Neutrophil (primary cell): ENCODE results near the gene C1QTNF9.

Experiments
- H3K27ac ChIP-seq: fragments of 200-600 bp; sonication (generic); 2 replicates; pipeline ENCODE4 v1.5.1; 2016; ENCODE audit warnings: mild to moderate bottlenecking, moderate library complexity
- H3K27me3 ChIP-seq: fragments of 200-600 bp; sonication (generic); 2 replicates; pipeline ENCODE4 v1.6.0; 2016; ENCODE audit warnings: mild to moderate bottlenecking
- H3K36me3 ChIP-seq: fragments of 200-600 bp; sonication (generic); 2 replicates; pipeline ENCODE4 v1.5.1; 2017
- H3K4me1 ChIP-seq, 2 experiments: fragments of 200-600 bp in 1 of 2; sonication (generic) in 1 of 2; 1 replicate in 1 of 2; 2 replicates in 1 of 2; pipeline versions ENCODE4 v1.5.1 to v1.6.1; 2013 to 2016; ENCODE audit warnings: low read depth in 1 of 2, low read length in 1 of 2, mild to moderate bottlenecking in 1 of 2, moderate library complexity in 1 of 2; ENCODE audit not compliant: control insufficient read depth in 1 of 2, insufficient read depth in 1 of 2
- H3K4me3 ChIP-seq, 2 experiments: fragments of 200-600 bp in 1 of 2; sonication (generic) in 1 of 2; 1 replicate in 1 of 2; 2 replicates in 1 of 2; pipeline ENCODE4 v1.5.1; 2013 to 2016; ENCODE audit warnings: low read depth in 1 of 2, low read length in 1 of 2, mild to moderate bottlenecking in 1 of 2, moderate library complexity in 1 of 2
- H3K9me3 ChIP-seq: fragments of 200-600 bp; sonication (generic); 2 replicates; pipeline ENCODE4 v1.5.1; 2016
- TF ChIP-seq, protein P1 (sequence below): fragments of 200-600 bp; sonication (generic); IDR thresholded peaks from 2 replicates; pipeline ENCODE4 v1.5.1; 2016; ENCODE audit warnings: antibody characterized with exemption

C1QTNF9 gene

DNA sequence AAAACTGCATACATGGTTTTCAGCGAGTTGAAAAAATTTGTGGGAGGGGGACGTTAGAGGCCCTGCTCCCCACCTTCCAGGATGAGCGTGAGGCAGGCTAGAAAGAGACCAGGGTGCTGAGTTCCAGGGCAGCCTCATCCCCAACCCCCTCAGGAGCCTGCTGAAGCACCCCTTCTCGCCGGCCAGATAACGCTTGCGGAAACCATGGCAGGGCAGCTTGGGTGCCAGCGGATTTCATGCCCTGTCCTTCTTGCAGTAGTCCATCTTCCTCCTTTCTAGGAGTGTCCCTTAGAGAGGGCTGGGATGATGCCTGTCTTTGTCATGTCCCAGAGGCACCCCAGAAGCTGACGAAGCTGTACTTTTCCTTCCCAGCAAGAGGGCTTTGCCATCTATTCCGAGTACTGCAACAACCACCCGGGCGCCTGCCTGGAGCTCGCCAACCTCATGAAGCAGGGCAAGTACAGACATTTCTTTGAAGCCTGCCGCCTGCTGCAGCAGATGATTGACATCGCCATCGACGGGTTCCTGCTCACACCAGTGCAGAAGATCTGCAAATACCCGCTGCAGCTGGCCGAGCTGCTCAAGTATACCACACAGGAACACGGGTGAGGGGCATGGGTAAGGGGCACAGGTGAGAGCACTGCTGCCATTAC is 19.0 kb upstream of the C1QTNF9 start:
- Histone ChIP-seq H3K36me3 (peaks cover 95% of the 10 kb centered on the region), H3K4me1 (peaks cover 29% of the 10 kb centered on the region in 2 experiments), H3K27me3 (no peaks in the 10 kb centered on the region), H3K4me3 (no peak overlapping the region), H3K27ac (peak overlapping the region; percentile 74), H3K9me3 (no peaks in the 10 kb centered on the region)
- TF ChIP-seq, protein P1, sequence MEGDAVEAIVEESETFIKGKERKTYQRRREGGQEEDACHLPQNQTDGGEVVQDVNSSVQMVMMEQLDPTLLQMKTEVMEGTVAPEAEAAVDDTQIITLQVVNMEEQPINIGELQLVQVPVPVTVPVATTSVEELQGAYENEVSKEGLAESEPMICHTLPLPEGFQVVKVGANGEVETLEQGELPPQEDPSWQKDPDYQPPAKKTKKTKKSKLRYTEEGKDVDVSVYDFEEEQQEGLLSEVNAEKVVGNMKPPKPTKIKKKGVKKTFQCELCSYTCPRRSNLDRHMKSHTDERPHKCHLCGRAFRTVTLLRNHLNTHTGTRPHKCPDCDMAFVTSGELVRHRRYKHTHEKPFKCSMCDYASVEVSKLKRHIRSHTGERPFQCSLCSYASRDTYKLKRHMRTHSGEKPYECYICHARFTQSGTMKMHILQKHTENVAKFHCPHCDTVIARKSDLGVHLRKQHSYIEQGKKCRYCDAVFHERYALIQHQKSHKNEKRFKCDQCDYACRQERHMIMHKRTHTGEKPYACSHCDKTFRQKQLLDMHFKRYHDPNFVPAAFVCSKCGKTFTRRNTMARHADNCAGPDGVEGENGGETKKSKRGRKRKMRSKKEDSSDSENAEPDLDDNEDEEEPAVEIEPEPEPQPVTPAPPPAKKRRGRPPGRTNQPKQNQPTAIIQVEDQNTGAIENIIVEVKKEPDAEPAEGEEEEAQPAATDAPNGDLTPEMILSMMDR, result no peak

DNA sequence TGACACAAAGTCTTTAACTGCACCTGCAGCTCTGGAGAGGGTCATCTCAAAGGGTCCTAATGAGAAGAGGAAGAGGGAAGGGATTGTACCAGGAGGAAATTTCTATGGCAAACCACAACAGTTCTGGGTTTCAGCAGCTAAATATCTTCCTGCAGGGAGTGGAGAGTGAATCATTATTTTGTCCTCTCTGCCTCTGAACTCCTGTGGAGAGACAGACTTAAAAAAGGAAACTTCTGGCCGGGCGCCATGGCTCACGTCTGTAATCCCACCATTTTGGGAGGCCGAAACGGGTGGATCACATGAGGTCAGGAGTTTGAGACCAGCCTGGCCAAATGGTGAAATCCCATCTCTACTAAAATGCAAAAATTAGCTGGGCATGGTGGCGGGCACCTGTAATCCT is 16.9 kb upstream of the C1QTNF9 start:
- TF ChIP-seq, protein P1, result no peak
- Histone ChIP-seq H3K36me3 (peaks cover 95% of the 10 kb centered on the region), H3K27me3 (no peaks in the 10 kb centered on the region), H3K9me3 (no peaks in the 10 kb centered on the region), H3K27ac (no peak overlapping the region), H3K4me3 (no peak overlapping the region), H3K4me1 (peaks cover 25 to 28% of the 10 kb centered on the region in 2 experiments)

GRCh38 chr13:24293746-24294145 is 15.6 kb upstream of the C1QTNF9 start:
- TF ChIP-seq, protein P1, result no peak
- Histone ChIP-seq H3K4me1 (peaks cover 13 to 15% of the 10 kb centered on the region in 2 experiments), H3K27ac (no peak overlapping the region)

DNA sequence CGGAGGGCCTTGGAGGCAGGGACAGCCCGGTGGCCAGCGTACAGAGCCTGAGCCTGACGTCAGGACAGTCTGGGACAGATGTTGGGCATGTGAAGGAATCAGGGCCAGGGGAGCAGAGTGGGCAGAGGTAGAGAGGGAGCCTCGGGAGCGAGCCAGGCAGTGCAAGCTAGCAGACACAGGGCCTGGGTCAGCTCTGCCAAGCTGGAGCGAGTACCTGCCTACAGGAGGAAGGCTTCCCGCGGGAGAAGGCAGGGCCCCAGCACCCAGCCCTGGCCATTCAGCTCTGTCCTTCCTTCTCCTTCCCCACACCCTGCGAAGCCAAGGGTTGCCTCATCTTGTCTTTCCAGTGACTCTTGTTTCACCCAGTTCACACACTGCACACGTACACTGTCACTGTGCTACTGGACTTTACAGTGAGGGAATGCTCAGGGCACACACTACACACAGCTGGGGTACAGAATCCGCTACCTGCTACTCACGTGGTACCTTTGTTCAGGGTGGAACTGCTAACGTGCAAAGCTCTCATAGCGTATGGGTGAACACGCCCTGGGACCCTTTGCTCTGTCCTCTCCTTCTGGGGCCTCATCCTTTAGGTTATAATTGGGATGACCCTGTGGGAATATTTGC is 9.8 kb upstream of the C1QTNF9 start:
- Histone ChIP-seq H3K27me3 (no peaks in the 10 kb centered on the region), H3K9me3 (no peaks in the 10 kb centered on the region), H3K27ac (no peak overlapping the region), H3K4me3 (no peak overlapping the region), H3K36me3 (peaks cover 100% of the 10 kb centered on the region), H3K4me1 (no peaks in the 10 kb centered on the region)
- TF ChIP-seq, protein P1, result no peak

More at GRCh38 chr13:24293746-24294145, 15.6 kb upstream of the C1QTNF9 start:
- H3K4me3 ChIP-seq, result no peak overlapping the region
- peaks cover 95% of the 10 kb centered on the region for H3K36me3 ChIP-seq
- H3K9me3 ChIP-seq, result no peaks in the 10 kb centered on the region
- no peaks in the 10 kb centered on the region for H3K27me3 ChIP-seq

DNA sequence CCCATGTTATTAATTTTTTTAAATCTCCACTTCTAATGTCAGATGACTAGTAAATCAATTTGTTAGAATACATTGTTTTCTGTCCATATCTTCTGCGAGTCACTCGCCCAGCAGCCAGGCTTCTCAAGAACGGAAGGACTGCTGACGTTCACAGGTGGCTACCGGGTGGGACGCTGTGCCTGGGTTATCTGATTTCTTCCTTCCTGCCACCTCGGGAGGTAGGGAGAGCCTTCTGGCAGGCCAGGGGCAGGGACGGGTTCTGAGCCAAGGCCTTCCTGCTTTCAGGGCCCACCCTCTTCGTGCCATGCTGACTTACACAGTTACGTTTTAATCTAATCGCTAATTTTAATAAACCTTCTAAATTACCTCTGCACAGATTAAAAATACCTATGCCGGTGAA is 7.9 kb upstream of the C1QTNF9 start:
- H3K9me3 ChIP-seq, result no peaks in the 10 kb centered on the region
- TF ChIP-seq, protein P1, result no peak
- peaks cover 99% of the 10 kb centered on the region for H3K36me3 ChIP-seq
- no peaks in the 10 kb centered on the region for H3K27me3 ChIP-seq
- H3K4me3 ChIP-seq, result no peak overlapping the region
- H3K4me1 ChIP-seq, result no peaks in the 10 kb centered on the region
- H3K27ac ChIP-seq, result no peak overlapping the region
